GM12878 (cell line): Measurements from ENCODE around the gene PDGFD. TPM values are rescaled to one million over a fixed set of nuclear protein-coding genes. Genes with fewer than 3 reads are reported as not detected.

Experiments
- ATAC-seq: fragments of 200-7000 bp; cut with Tn5 transposase; 3 replicates; pipeline ENCODE4 v1.9.1; 2020; ENCODE audit warnings: mild to moderate bottlenecking, moderate library complexity
- BruUV-seq: library from RNA; stranded (reverse); fragments of 400-500 nt; replicated peaks from 2 replicates; lab custom pipeline; 2021; lab: Mats Ljungman, UMichigan
- CTCF ChIA-PET: fragments of 300-600 bp; sonication (Branson Sonifier 250); formaldehyde crosslinking; extraction: SDS; loops from one replicate; lab custom pipeline; 2021; ENCODE audit warnings: inconsistent platforms; lab: Yijun Ruan, JAX
- POLR2A ChIA-PET: fragments of 350-600 bp; formaldehyde crosslinking; extraction: SDS; loops from one replicate; lab custom pipeline; 2021; ENCODE audit warnings: inconsistent platforms; lab: Charles Lee
- RAD21 ChIA-PET: fragments of 300-600 bp; sonication (Branson Sonifier 250); formaldehyde crosslinking; loops from one replicate; lab custom pipeline; 2023; ENCODE audit warnings: antibody characterized with exemption; ENCODE audit not compliant: unreplicated experiment; lab: Charles Lee
- SMC1A ChIA-PET: fragments of 300-600 bp; sonication (Branson Sonifier 250); formaldehyde crosslinking; loops from one replicate; lab custom pipeline; 2023; ENCODE audit not compliant: unreplicated experiment, uncharacterized antibody; lab: Charles Lee
- DNase-seq: peaks from one replicate; pipeline ENCODE4 v3.0.0-alpha.2; 2011; ENCODE audit warnings: low read depth, low spot score
- FAIRE-seq: peaks from 3 replicates; lab custom pipeline; 2011; peaks lifted over from hg19 to GRCh38; lab: Jason Lieb, UNC
- H2AFZ ChIP-seq: 2 replicates; pipeline ENCODE4 v1.6.0; 2011; ENCODE audit warnings: low read depth, low read length, control low read depth; ENCODE audit not compliant: control insufficient read depth
- H3K27ac ChIP-seq: 2 replicates; pipeline ENCODE4 v1.5.1; 2011; ENCODE audit warnings: control low read depth; ENCODE audit not compliant: control insufficient read depth, insufficient read depth
- H3K27me3 ChIP-seq, 2 experiments: replicated peaks in 1 of 2; 2 replicates each; pipeline versions ENCODE4 v1.6.0 to v1.6.1; 2011; ENCODE audit warnings: low read length in 1 of 2; ENCODE audit not compliant: control insufficient read depth in 2 of 2, insufficient read depth in 2 of 2
- H3K36me3 ChIP-seq, 2 experiments: 2 replicates each; pipeline ENCODE4 v1.5.1; 2011; ENCODE audit warnings: low read length in 1 of 2; ENCODE audit not compliant: control insufficient read depth in 2 of 2, insufficient read depth in 2 of 2
- H3K4me1 ChIP-seq: 2 replicates; pipeline ENCODE4 v1.6.1; 2011; ENCODE audit warnings: mild to moderate bottlenecking, low read length, moderate library complexity, mixed read lengths; ENCODE audit not compliant: control insufficient read depth, insufficient read depth
- H3K4me2 ChIP-seq: 2 replicates; pipeline ENCODE4 v1.6.0; 2011; ENCODE audit warnings: control low read depth; ENCODE audit not compliant: control insufficient read depth, insufficient read depth
- H3K4me3 ChIP-seq: fragments of 200-600 bp; sonication (generic); 2 replicates; pipeline ENCODE4 v1.5.1; 2016
- H3K79me2 ChIP-seq: 2 replicates; pipeline ENCODE4 v1.6.0; 2011; ENCODE audit warnings: low read length; ENCODE audit not compliant: control insufficient read depth, insufficient read depth
- H3K9ac ChIP-seq: 2 replicates; pipeline ENCODE4 v1.8.0; 2011; ENCODE audit warnings: low read length, control low read depth, mixed read lengths; ENCODE audit not compliant: control insufficient read depth, insufficient read depth
- H3K9me3 ChIP-seq: replicated peaks from 3 replicates; pipeline ENCODE4 v1.5.1; 2011; ENCODE audit warnings: mild to moderate bottlenecking, low read length; ENCODE audit not compliant: control insufficient read depth, insufficient read depth
- H4K20me1 ChIP-seq: 2 replicates; pipeline ENCODE4 v1.6.0; 2011; ENCODE audit not compliant: control insufficient read depth, insufficient read depth
- ASH2L ChIP-seq: fragments of 300-600, 200-600 bp; sonication (generic); IDR thresholded peaks from 2 replicates; pipeline ENCODE4 v1.6.1; 2017; ENCODE audit warnings: low read depth, mild to moderate bottlenecking, borderline replicate concordance
- CBX3 ChIP-seq: fragments of 200-600 bp; sonication (generic); IDR thresholded peaks from 2 replicates; pipeline ENCODE4 v1.6.1; 2016; ENCODE audit warnings: low read depth, borderline replicate concordance
- CBX5 ChIP-seq: sonication (generic); IDR thresholded peaks from 2 replicates; pipeline ENCODE4 v1.6.1; 2016; ENCODE audit warnings: low read depth, moderate library complexity, mild to moderate bottlenecking, inconsistent platforms
- KLF5 ChIP-seq: fragments of 450-650 bp; IDR thresholded peaks from 2 replicates; pipeline ENCODE4 v1.6.1; 2014; ENCODE audit warnings: mild to moderate bottlenecking; ENCODE audit not compliant: partially characterized antibody
- MEF2A ChIP-seq: IDR thresholded peaks from 2 replicates; pipeline ENCODE4 v1.6.1; 2011; ENCODE audit warnings: low read depth, mild to moderate bottlenecking, low read length, moderate library complexity; ENCODE audit not compliant: insufficient read depth
- MTA2 ChIP-seq: fragments of 450-650 bp; IDR thresholded peaks from 2 replicates; pipeline ENCODE4 v1.6.1; 2016; ENCODE audit warnings: low read depth, mild to moderate bottlenecking, moderate library complexity
- NFYA ChIP-seq: IDR thresholded peaks from 2 replicates; pipeline ENCODE4 v1.6.1; 2011; ENCODE audit warnings: low read depth, mild to moderate bottlenecking, low read length, improper control_type of control experiment, borderline replicate concordance
- SREBF2 ChIP-seq: IDR thresholded peaks from 2 replicates; pipeline ENCODE4 v1.6.1; 2012; ENCODE audit warnings: mild to moderate bottlenecking, low read length
- SUPT20H ChIP-seq: IDR thresholded peaks from 2 replicates; pipeline ENCODE4 v1.6.1; 2011; ENCODE audit warnings: low read depth, mild to moderate bottlenecking, low read length, moderate library complexity, borderline replicate concordance; ENCODE audit not compliant: control insufficient read depth
- WGBS: methylation state at CpG from one replicate; pipeline ENCODE4 v1.1.6; 2016; ENCODE audit warnings: low lambda C conversion rate; ENCODE audit not compliant: insufficient replicate concordance, insufficient coverage; ENCODE audit errors: missing lambda C conversion rate; 5-methylcytosine and 5-hydroxymethylcytosine counted together
- in situ Hi-C: fragments of 300-500 bp; cut with MboI; formaldehyde crosslinking; loops from 9 replicates; pipeline ENCODE4 v1.14.3; 2018; ENCODE audit warnings: mixed read lengths
- intact Hi-C: fragments of 100-400 bp; cut with micrococcal nuclease; formaldehyde crosslinking; loops from one replicate; pipeline ENCODE4 v1.14.2; 2022; ENCODE audit not compliant: unreplicated experiment
- polyA plus RNA-seq, 11 experiments: library from polyadenylated mRNA; depleted of rRNA in 4 of 11; unstranded in 6 of 11; stranded (reverse) in 5 of 11; fragments of >200 nt; fragmentation: Nextera tagmentation in 4 of 11; fragmentation: Illumina TruSeq in 1 of 11; extraction: Ambion mirVana in 4 of 11; extraction: Trizol in 1 of 11; gene quantifications; 1 replicate in 1 of 11; 2 replicates in 10 of 11; pipeline versions ENCODE4 v1.2.1 to v1.2.3, GENCODE V29; 2011 to 2016; ENCODE audit warnings: inconsistent platforms in 2 of 11, missing spikeins in 2 of 11, low read depth in 1 of 11
- total RNA-seq, 4 experiments: library from RNA; depleted of rRNA in 3 of 4; stranded (reverse); fragments of >200 nt in 3 of 4; fragmentation: Illumina TruSeq in 1 of 4; extraction: Trizol in 1 of 4; gene quantifications; 2 replicates each; pipeline versions ENCODE4 v1.2.1 to v1.2.3, GENCODE V29; 2013 to 2021
- TF ChIP-seq, protein P1 (sequence below): IDR thresholded peaks from 2 replicates; pipeline ENCODE4 v1.6.1; 2012; ENCODE audit warnings: low read depth, low read length, improper control_type of control experiment
- TF ChIP-seq, protein P2 (sequence below): IDR thresholded peaks from 2 replicates; pipeline ENCODE4 v1.6.1; 2012; ENCODE audit warnings: improper control_type of control experiment, low read depth, low read length; ENCODE audit not compliant: insufficient replicate concordance

PDGFD gene
- total and polyA plus RNA-seq, 10 of the 15 experiments (the other 5 are each of a cell fraction or from before 2014, with no cell fraction given), result 0.05 to 0.13 TPM; not detected in 8

DNA sequence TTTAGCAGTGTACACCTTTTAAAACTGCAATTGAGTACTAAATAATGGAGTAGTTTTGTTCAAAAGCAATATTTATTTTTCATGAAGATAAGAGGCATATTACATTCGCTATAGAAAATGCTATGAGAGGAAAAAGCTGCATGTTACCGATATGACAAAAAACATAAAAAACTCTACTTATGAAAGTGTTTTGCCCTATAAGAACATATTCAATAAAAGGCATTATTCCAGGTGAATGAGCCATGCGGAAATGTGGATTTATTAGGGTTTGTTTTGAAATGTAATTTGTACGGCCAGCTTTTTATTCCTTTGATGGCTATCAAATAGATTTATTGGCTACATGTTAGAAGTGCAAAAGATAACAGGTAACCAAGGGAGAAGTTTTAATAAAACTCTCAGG is 256.8 kb downstream of the PDGFD start:
- ChIA-PET RAD21 (interaction anchor here (2.0 kb wide), 1 partner anchor 8 kb away, joined by 10 read pairs; no protein-coding TSS in a partner anchor), CTCF (no interaction called here), POLR2A (no interaction called here), SMC1A (interaction anchor here (1.3 to 1.8 kb wide), 4 partner anchors 14 to 66 kb away, joined by 3 to 4 read pairs (median 4); no protein-coding TSS in a partner anchor)
- H3K27ac ChIP-seq, result no peak overlapping the region
- H2AFZ ChIP-seq, result no peak overlapping the region
- no peak overlapping the region for H3K4me3 ChIP-seq
- intact Hi-C loops (no loop called here), in situ Hi-C loops (no loop called here)
- TF ChIP-seq NFYA (no peak), MEF2A (no peak), MTA2 (no peak)
- 0 out of 2 replicates have a peak overlapping the region, but pooled peaks have one; percentile 19 for H3K4me2 ChIP-seq
- H3K36me3 ChIP-seq, result no peaks in the 10 kb centered on the region
- no peak for FAIRE-seq
- WGBS, result 100% methylated on average over 4 of the region's 4 CpGs
- peaks cover 31% of the 10 kb centered on the region for H3K4me1 ChIP-seq
- no peak for DNase-seq
- H3K27me3 ChIP-seq, result no peaks in the 10 kb centered on the region
- no TSS peak for BruUV-seq
- no peak overlapping the region for H3K9ac ChIP-seq
- no peak for ATAC-seq
- no peaks in the 10 kb centered on the region for H3K79me2 ChIP-seq
- H4K20me1 ChIP-seq, result no peaks in the 10 kb centered on the region
- H3K9me3 ChIP-seq, result no peaks in the 10 kb centered on the region; the same call in 2 of the 3 replicates

DNA sequence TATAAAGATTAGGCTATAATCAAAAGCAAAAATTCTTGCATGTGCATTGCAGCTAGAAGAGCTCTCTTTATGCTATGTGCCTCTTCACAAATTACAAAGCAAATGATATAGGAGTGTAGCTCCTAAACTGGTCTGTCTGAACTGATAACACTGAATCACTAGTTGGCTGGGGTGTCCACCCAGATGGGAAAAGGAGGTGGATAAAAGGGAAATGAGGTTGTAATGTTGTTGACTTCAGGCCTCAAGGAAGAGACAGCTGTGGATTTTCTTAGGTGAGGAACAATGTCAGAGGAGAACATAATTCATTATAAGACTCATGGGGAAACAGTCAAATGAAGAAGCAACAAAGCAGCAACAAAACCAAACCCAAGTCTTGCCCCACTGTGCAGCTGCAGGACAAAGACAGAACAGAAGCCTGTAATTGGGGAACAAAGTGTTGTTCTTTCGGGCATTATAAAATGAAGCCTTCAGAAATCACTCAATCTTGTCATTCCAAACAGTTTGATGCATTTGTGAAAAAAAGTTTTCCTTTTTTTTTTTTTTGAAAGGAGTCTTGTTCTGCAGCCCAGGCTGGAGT is 257.6 kb downstream of the PDGFD start:
- DNase-seq (no peak), ATAC-seq (no peak), FAIRE-seq (no peak)
- RAD21 ChIA-PET, result no interaction called here
- 94% methylated on average over 1 of the region's 1 CpG for WGBS
- H2AFZ ChIP-seq, result no peak overlapping the region
- no peak overlapping the region for H3K4me2 ChIP-seq
- peaks cover 31% of the 10 kb centered on the region for H3K4me1 ChIP-seq
- H3K9ac ChIP-seq, result no peak overlapping the region
- SMC1A ChIA-PET, result interaction anchor here (0.8 to 1.3 kb wide), 4 partner anchors 17 to 224 kb away, joined by 3 to 5 read pairs (median 4); no protein-coding TSS in a partner anchor
- no peak overlapping the region for H3K27ac ChIP-seq
- H3K36me3 ChIP-seq, result no peaks in the 10 kb centered on the region
- H3K4me3 ChIP-seq, result no peak overlapping the region
- intact Hi-C loops (no loop called here), in situ Hi-C loops (no loop called here)
- H3K9me3 ChIP-seq, result no peaks in the 10 kb centered on the region; the same call in 2 of the 3 replicates
- no peaks in the 10 kb centered on the region for H3K27me3 ChIP-seq
- CTCF ChIA-PET, result interaction anchor here (0.6 to 0.8 kb wide), 2 partner anchors 110 to 256 kb away, joined by 3 to 4 read pairs; no protein-coding TSS in a partner anchor
- no peaks in the 10 kb centered on the region for H3K79me2 ChIP-seq
- no peaks in the 10 kb centered on the region for H4K20me1 ChIP-seq
- no TSS peak for BruUV-seq
- POLR2A ChIA-PET, result interaction anchor here (0.8 kb wide), 1 partner anchor 17 kb away, joined by 3 read pairs; no protein-coding TSS in a partner anchor
- no peak for TF ChIP-seq ASH2L
- TF ChIP-seq, protein P1, sequence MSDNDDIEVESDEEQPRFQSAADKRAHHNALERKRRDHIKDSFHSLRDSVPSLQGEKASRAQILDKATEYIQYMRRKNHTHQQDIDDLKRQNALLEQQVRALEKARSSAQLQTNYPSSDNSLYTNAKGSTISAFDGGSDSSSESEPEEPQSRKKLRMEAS, result no peak
- TF ChIP-seq, protein P2, sequence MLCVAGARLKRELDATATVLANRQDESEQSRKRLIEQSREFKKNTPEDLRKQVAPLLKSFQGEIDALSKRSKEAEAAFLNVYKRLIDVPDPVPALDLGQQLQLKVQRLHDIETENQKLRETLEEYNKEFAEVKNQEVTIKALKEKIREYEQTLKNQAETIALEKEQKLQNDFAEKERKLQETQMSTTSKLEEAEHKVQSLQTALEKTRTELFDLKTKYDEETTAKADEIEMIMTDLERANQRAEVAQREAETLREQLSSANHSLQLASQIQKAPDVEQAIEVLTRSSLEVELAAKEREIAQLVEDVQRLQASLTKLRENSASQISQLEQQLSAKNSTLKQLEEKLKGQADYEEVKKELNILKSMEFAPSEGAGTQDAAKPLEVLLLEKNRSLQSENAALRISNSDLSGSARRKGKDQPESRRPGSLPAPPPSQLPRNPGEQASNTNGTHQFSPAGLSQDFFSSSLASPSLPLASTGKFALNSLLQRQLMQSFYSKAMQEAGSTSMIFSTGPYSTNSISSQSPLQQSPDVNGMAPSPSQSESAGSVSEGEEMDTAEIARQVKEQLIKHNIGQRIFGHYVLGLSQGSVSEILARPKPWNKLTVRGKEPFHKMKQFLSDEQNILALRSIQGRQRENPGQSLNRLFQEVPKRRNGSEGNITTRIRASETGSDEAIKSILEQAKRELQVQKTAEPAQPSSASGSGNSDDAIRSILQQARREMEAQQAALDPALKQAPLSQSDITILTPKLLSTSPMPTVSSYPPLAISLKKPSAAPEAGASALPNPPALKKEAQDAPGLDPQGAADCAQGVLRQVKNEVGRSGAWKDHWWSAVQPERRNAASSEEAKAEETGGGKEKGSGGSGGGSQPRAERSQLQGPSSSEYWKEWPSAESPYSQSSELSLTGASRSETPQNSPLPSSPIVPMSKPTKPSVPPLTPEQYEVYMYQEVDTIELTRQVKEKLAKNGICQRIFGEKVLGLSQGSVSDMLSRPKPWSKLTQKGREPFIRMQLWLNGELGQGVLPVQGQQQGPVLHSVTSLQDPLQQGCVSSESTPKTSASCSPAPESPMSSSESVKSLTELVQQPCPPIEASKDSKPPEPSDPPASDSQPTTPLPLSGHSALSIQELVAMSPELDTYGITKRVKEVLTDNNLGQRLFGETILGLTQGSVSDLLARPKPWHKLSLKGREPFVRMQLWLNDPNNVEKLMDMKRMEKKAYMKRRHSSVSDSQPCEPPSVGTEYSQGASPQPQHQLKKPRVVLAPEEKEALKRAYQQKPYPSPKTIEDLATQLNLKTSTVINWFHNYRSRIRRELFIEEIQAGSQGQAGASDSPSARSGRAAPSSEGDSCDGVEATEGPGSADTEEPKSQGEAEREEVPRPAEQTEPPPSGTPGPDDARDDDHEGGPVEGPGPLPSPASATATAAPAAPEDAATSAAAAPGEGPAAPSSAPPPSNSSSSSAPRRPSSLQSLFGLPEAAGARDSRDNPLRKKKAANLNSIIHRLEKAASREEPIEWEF, result no peak
- TF ChIP-seq NFYA, result no peak
- no peak for TF ChIP-seq MTA2
- TF ChIP-seq SUPT20H, result no peak
- no peak for TF ChIP-seq CBX3
- TF ChIP-seq KLF5, result no peak
- TF ChIP-seq CBX5, result no peak
- TF ChIP-seq SREBF2, result no peak
